ENCODE measurements around the gene TSNAX.
"Not testable (repeated sequence)": the region's sequence is repeated elsewhere in the genome, so short reads cannot be mapped to it uniquely, and the experiment has no call there.

Gene TSNAX

DNA sequence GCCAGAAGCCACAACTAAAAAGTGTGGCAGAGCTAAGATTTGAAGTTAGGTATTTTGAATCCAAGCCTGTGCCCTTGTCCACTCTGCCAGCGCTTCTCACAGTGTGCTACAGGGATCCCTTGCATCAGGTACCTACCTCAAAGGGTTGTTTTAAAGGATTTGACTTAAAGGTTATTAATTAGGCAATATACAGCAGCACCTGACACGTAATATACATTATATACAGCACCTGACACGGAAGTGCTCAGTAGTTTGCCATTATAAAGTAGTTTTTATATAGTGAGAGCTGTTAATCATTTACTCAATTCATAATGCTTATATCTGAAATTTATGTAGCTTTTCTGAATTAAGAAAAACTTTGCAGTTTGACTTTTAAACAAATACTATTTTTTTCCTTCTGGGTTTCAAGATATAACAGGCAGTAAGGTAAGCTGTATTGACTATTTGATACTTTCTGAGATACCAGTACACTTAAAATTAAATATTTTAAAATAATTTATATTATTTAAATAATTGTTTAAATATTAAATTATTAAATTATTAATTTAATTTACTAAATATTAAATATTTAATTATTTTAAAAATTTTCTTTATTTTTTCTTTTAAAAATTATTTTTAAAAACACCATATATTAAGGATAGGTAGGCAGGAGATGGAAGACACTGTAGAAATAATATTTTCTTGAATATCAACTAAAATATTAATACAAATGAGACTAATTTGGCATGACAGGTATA lies 33.3 kb downstream of the TSNAX start:
- DNase-seq (ENCODE audit: low read depth), result no peak

DNA sequence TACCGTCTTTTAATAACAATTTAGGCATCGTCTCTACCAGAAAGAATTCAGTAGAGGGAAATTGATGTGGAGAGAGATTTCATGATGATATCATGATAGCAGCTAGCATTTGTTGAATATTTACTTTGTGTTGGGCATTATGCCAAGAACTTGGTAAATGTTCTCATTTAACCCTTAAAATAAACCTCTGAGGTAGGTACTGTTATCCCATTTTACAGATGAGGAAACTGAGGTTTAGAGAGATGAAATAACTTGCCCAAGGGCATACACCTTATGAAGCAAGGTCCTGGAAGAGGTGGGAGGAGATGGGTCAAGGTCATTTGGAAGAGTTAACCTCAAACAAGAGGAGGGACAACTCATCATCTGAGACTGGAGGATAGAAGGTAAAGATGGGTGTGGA lies 34.8 kb downstream of the TSNAX start:
- DNase-seq (ENCODE audit: low read depth), result no peak

DNA sequence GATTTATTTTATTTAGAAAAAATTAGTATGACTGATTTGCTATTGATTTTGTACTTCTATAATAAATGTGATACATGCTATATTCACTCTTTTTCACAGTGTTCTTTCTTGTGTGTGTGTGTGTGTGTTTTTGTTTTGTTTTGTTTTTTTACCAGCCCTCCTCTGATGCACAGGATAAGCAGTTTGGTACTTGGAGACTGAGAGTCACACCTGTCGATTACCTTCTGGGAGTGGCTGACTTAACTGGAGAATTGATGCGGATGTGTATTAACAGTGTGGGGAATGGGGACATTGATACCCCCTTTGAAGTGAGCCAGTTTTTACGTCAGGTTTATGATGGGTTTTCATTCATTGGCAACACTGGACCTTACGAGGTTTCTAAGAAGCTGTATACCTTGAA lies 35.9 kb downstream of the TSNAX start:
- no peak for DNase-seq (ENCODE audit: low read depth)

DNA sequence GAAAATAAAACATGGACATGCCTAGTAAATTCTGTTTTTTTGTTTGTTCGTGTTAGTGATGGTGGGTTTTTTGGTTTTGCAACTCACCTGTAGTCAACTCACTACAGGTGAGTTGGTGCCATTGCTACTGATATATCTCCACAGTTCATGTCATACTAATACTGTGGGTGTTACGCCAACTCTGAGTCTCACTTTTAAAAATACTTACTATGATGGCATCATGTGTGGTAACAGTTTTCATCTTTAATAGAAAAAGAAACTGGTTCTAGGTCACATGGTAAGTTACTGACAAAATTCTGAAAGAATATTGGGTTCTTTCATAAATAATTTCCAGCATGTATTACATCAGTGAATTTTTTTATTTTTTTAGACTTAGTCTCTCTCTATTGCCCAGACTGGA lies 38.0 kb downstream of the TSNAX start:
- no peak for DNase-seq (ENCODE audit: low read depth)

DNA sequence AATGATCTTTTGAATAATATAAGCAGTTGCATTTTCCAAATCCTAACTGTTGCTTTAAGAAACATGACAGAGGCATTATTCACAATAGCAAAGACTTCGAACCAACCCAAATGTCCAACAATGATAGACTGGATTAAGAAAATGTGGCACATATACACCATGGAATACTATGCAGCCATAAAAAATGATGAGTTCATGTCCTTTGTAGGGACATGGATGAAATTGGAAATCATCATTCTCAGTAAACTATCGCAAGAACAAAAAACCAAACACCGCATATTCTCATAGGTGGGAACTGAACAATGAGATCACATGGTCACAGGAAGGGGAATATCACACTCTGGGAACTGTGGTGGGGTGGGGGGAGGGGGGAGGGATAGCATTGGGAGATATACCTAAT lies 41.8 kb downstream of the TSNAX start:
- DNase-seq (ENCODE audit: low read depth), result not testable (repeated sequence)

DNA sequence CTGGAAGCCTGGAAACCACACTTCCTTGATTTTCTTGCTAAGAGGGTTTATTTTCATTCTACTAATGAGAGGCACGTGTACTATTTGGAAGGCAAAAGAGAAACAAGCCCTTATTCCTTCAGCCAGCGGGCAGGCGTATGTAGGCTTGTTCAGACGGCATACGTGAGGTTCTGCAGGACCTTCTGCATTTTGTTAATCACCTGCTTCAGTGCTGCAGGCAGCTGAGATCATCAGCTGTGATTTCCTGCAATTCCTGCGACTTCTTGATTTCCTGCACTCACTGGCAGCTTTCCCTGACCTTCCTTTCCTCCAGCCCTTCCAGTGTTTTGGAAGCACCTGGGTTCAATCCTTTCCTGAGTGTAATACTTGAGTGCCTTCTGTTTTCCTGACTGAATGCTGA lies 43.4 kb downstream of the TSNAX start:
- no peak for DNase-seq (ENCODE audit: low read depth)

DNA sequence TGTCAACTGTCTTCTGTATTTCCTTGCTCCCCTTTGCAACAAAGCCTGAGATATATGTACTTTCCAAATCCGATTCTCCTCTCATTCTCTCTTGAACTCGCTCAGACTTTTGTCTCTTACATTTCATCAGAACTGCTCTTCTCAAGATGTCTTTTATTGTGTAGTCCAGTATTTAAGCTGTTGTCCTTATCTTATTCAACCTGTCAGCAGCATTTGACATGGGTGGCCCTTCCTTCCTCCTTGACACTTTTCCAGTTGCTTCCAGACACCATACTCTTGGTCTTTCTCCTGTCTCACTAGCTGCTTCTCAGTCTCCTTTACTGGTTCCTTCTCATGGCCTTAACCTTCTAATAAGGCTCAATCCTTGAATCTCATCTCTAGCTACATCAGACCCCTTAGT lies 47.0 kb downstream of the TSNAX start:
- no peak for DNase-seq (ENCODE audit: low read depth)

DNA sequence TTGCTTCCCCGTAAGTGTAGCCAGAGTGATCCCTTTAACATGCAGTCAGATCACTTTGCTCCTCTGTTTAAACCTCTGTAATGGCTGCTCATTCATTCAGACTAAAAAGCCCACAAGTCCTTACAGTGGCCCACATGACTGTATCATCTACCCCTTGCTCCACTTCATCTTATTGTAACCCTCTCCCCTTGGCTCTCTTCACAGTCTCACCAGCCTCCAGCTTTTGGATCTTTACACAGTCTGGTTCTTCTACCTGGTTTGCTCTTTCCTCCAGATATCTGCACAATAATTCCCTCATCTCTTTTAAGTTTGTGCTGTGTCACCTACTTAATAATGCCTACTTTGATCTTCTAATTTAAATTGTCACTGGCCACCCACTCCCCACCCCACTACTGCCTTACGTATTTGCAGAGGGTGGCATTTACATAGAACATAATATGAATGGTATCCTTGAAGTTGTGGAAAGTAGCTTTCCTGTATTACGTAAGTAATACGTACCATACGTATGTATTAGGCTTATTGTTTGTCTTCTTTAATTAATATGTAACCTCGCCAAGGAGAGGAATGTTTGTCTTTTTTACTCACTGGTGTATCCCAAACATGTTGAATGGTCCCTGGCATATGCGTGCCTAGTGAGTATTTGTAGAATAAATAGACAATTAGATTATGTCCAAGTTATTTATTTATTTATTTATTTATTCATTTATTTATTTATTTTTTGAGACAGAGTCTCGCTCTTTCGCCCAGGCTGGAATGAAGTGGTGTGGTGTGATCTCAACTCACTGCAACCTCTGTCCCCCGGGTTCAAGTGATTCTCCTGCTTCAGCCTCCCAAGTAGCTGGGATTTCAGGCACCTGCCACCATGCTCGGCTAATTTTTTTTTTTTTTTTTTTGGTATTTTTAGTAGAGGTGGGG lies 48.6 kb downstream of the TSNAX start:
- no peak for DNase-seq (ENCODE audit: low read depth)

DNA sequence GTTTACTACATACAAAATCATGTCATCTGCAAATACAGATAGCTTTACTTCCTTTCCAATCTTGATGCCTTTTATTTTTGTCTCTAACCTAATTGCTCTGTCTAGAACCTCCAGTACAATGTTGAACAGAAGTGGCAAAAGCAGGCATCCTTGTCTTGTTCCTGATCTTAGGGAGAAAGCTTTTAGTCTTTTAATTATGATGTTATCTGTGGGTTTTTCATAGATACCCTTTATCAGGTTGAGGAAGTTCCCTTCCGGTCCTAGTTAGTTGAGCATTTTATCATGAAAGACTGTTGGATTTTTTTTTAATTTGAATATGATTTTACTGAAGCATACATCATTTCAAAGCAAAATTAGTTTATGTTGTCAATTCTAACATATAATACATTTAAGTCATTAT lies 52.4 kb downstream of the TSNAX start:
- no peak for DNase-seq (ENCODE audit: low read depth)

DNA sequence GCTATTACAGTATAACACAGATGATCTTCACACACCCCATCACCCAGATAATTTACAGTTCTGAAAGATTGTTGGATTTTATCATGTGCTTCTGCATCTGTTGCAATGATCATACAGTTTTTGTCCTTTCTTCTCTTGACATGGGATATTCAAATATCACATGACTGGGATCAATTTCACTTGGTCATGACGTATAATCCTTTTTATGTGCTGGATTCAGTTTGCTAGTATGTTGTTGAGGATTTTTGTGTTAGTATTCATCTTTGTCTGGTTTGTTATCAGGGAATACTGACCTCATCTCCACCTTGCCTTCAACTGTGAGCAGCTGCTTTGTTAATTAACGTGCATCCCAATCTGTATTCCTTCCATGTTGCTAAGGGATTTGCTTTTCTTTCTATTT lies 53.4 kb downstream of the TSNAX start:
- DNase-seq (ENCODE audit: low read depth), result no peak

DNA sequence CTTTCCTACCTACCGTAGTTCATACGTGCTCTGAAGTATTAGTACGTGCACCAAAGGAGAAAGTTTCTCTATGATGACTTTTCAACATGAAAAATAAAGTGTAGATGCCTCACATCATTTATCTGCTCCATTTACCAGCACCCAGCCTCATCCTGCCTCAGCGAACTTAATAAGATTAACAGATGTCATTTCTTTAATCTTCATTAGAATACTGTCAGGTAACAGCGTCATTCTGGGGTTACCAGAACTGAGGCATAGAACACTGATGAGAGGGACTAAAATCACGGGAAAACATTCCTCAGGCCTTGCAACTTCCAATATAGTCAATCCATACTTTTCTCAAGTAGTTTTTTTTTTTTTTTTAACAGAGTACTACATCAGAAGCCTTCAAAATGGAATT lies 54.9 kb downstream of the TSNAX start:
- no peak for DNase-seq (ENCODE audit: low read depth)

DNA sequence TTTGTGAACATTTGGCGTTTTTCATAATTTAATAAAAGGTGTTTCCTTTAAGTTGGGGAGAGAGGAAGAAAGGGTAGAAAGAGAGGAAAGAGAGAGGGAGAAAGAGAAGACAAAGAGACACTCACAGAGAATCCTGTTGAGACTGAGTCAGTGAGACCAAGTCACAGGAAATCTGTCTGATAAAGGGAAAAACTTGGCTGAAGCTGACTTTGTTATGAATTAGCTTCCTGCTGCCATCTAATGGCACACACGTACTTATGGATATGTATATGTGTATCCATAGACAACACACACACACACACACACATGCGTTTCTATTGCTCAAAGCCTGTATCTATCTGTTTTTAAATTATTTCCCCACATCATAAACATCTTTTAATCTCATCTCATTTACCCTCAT lies 55.6 kb downstream of the TSNAX start:
- no peak for DNase-seq (ENCODE audit: low read depth)

DNA sequence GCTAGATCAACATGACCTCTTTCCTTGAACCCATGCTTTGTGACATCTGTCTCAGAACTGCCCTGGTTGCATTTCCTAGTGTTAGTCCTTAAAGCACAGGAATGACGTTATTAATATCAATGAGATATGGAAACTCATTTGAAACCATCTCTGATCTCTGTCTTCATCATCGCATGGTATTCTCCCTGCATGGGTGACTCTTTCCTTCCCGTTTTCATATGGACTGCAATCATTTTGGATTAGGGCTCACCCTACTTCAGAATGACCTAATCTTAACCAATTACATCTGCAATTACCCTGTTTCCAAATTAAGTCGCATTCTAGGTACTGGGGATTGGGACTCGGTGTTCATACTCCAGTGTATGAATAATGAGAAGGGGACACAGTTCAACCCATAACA lies 56.5 kb downstream of the TSNAX start:
- DNase-seq (ENCODE audit: low read depth), result no peak

DNA sequence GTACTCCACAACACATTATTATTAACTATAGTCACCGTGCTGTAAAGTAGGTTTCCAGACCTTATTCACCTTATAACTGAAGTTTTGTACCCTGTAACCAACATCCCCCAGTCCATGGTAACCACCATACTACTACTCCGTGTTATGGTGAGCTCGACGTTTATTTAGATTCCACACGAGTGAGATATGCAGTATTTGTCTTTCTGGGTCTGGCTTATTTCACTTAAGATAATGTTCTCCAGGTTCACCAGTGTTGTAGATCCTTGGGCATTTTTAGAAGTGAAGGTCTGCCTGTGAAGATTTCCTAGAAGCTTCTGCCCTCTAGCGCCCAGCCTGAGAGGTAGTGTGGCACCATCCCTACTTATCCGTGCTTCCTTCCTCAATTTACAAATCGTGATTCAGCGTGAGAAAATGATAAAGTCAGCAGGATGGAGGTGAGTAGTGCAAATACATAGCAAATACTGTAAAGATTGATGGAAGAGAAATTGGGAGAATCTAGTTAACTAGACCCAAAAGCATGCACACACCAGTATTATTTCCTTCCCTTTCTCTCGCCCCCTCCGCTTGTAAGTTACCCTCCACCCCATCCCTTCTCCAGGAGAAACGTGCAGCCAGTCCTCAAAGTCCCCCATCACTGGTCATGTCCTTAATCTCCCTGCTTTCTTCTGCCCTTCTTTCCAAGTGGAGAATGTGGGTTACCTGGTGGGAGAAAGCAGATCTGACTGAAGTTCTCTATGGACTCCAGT lies 62.2 kb downstream of the TSNAX start:
- no peak for DNase-seq (ENCODE audit: low read depth)

DNA sequence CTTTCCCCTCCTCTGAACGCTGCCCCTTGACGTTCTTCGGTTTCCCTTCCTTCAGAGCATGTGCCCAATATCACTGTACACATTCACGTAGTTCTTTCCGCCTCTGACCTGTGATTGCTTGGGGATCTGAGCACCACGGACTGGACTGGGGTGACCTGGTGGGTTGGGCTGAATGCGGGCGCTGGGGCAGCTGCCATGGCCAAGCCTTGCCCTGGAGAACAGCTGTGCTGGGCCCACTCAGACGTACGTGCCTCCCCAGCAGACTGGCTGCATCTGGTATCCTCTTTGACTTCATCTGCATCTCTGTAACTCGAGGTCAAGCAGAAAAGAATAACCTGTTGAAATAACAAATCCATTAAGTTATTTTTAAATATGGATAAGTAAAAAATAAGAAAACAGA lies 63.0 kb downstream of the TSNAX start:
- DNase-seq (ENCODE audit: low read depth), result no peak

DNA sequence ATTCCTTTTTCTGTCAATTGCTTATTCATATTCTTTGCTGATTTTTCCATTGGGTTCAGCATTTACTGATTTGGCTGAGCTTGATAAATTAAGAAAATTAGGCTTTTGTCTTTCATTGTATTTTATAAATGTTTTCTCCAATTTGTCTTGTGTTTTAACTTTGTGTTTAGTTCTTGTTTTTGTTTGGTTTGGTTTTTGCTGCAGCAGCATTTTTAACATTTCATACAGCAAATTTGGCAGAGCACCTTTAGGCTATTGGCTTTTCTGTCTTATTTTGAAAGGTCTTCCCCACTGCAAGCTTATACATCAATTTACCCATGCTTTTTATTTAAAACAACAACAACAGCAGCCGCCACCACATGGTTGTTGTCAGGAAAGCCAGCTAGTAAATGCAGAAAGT lies 64.3 kb downstream of the TSNAX start:
- no peak for DNase-seq (ENCODE audit: low read depth)

DNA sequence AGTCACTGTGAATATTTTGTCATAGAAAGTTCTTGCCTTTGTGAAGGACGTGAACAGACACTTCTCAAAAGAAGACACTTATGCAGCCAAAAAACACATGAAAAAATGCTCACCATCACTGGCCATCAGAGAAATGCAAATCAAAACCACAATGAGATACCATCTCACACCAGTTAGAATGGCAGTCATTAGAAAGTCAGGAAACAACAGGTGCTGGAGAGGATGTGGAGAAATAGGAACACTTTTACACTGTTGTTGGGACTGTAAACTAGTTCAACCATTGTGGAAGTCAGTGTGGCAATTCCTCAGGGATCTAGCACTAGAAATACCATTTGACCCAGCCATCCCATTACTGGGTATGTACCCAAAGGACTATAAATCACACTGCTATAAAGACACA lies 64.8 kb downstream of the TSNAX start:
- DNase-seq (ENCODE audit: low read depth), result not testable (repeated sequence)

DNA sequence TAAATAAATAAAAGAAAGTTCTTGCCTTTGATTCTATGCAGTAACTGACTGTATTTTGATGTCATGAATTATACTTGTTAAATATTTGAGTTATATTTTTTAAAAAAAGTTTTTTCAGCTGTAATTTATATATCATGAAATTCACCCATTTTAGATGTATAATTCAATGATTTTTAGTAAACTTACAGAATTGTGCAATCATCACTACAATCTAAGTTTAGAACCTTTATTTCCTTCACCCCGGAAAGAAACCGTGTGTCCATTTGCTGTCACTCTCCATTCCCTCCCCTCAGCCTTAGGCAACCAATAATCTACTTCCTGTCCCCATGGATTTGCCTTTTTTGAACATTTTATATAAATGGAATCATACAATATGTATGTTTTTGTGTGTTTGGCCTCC lies 65.7 kb downstream of the TSNAX start:
- no peak for DNase-seq (ENCODE audit: low read depth)

DNA sequence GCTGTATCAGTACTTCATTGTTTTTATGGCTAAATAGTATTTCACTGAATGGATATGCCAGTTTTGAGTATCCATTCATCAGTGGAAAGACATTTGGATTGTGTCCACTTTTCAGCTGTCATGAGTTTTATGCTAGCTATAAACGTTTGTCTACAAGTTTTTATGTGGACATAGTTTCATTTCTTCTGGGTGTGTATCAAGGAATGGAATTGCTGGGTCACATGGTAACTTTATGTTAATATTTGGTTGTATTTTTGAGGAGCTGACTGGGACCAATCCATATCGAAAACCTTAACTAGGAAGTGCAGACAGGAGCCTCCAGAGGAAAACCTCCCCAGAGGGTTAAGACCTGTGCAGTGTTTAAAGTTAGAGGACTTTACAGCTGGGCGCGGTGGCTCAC lies 66.3 kb downstream of the TSNAX start:
- no peak for DNase-seq (ENCODE audit: low read depth)

DNA sequence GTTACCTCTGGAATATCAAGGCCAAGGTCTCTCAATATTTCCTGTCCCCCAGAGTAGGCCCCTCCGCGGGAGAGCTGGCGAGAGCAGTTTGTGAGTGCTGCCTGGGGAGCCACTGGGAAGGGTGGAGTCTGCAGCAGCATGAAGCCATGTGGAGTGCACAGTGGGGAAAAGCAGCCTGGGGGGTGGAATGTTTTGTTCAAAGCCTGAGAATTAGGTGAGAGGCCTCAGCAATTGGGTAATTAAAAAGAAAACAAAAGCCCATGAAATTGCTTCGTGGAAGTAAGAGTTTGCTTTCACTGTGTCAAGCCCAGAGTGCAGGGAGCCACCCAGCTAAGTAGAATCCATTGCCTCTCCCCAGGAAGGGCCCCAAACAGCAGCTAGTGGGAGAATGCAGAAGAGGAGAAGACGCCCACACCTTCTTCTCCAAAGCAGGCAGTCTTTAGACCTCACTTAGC lies 67.9 kb downstream of the TSNAX start:
- no peak for DNase-seq (ENCODE audit: low read depth)

DNA sequence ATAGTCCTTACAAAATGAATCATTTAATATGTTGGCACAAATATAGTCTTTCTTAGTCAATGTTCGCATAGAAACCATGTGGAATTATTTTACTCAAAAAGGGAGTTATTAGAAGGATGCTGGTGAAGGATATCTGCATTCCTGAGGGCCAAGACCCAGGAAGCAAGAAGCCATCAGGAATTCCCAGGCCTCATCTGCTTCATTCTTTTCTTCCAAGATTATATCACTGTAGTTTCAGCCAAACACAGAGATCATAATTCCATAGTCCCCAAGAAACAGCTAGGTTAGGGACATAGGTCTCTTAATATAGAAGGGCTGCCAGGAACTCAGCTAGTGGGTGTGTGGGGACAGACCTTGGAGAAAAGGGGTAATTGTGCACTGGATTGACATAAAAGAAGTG lies 69.5 kb downstream of the TSNAX start:
- DNase-seq (ENCODE audit: low read depth), result no peak

DNA sequence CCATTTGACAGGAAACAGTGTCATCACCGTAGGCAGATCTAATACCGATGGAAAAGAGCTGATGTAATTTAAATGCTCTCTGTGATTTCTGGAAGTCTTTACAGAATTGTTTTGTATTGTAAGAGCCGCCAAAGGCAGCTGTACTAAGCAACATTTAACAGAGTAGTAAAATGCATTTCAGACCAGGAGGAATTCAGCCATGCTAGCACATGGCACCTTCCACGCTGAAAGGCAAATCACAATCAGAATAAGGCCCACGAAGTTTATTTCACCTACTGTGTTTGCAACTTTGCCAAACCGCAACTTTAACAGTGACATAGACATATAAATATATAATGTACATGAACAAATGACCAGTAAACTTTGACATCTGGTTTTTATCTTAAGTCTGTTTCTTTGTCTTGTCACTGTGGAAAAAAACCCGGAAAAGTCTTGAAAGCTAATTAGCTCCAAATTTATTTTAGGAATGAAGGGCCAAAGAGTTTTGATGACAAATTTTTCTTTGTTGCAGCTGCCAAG lies 72.0 kb downstream of the TSNAX start:
- DNase-seq (ENCODE audit: low read depth), result no peak
